HTR-8/SVneo (cell line): ENCODE results near the gene QPRT.
"Not testable (repeated sequence)": the region's sequence is repeated elsewhere in the genome, so short reads cannot be mapped to it uniquely, and the experiment has no call there.

Experiments
- DNase-seq: peaks from one replicate; pipeline ENCODE4 v3.0.0; 2011; ENCODE audit warnings: low spot score, mixed read lengths; ENCODE audit not compliant: insufficient read length
- FAIRE-seq: peaks from 2 replicates; lab custom pipeline; 2011; peaks lifted over from hg19 to GRCh38; lab: Jason Lieb, UNC

The QPRT gene

GRCh38 chr16:29678691-29679267 is at the start of gene QPRT:
Gene QPRT, plus strand, starts transcription at chr16:29679180. Its CDS starts 18 bp downstream, at chr16:29679198.
- DNase-seq (peak; percentile 86), FAIRE-seq (no peak)

- not testable (repeated sequence) for FAIRE-seq, DNase-seq
Measured at GRCh38 chr16:29629318-29629717, 49.7 kb upstream of the QPRT start.

GRCh38 chr16:29631658-29632057 is 47.3 kb upstream of the QPRT start:
- not testable (repeated sequence) for DNase-seq, FAIRE-seq

- not testable (repeated sequence) for FAIRE-seq, DNase-seq
Measured at GRCh38 chr16:29635902-29636301, 43.1 kb upstream of the QPRT start.

- DNase-seq, FAIRE-seq: not testable (repeated sequence)
Measured at GRCh38 chr16:29636368-29636767, 42.6 kb upstream of the QPRT start.

GRCh38 chr16:29638751-29639150 is 40.2 kb upstream of the QPRT start:
- not testable (repeated sequence) for FAIRE-seq, DNase-seq

GRCh38 chr16:29641561-29641960 is 37.4 kb upstream of the QPRT start:
- FAIRE-seq (no peak), DNase-seq (peak; percentile 29)

- FAIRE-seq = no peak
- no peak for DNase-seq
Measured at GRCh38 chr16:29643596-29643995, 35.4 kb upstream of the QPRT start.

GRCh38 chr16:29644338-29644857 is 34.6 kb upstream of the QPRT start:
- FAIRE-seq = no peak
- DNase-seq = no peak

GRCh38 chr16:29644973-29645693 is 33.8 kb upstream of the QPRT start:
- FAIRE-seq (no peak), DNase-seq (no peak)

GRCh38 chr16:29645694-29646187 is 33.2 kb upstream of the QPRT start:
- no peak for FAIRE-seq

GRCh38 chr16:29646947-29647346 is 32.0 kb upstream of the QPRT start:
- DNase-seq (no peak), FAIRE-seq (no peak)

More at GRCh38 chr16:29645694-29646187, 33.2 kb upstream of the QPRT start:
- DNase-seq = no peak

- FAIRE-seq (no peak), DNase-seq (no peak)
Measured at GRCh38 chr16:29649588-29650494, 29.1 kb upstream of the QPRT start.

GRCh38 chr16:29650771-29651170 is 28.2 kb upstream of the QPRT start:
- no peak for FAIRE-seq
- DNase-seq = no peak

GRCh38 chr16:29651774-29652349 is 27.1 kb upstream of the QPRT start:
- DNase-seq = no peak
- no peak for FAIRE-seq

GRCh38 chr16:29653471-29653870 is 25.5 kb upstream of the QPRT start:
- DNase-seq = no peak

GRCh38 chr16:29653890-29654289 is 25.1 kb upstream of the QPRT start:
- not testable (repeated sequence) for DNase-seq, FAIRE-seq

More at GRCh38 chr16:29653471-29653870, 25.5 kb upstream of the QPRT start:
- no peak for FAIRE-seq

- FAIRE-seq = no peak
- DNase-seq = no peak
Measured at GRCh38 chr16:29656688-29657523, 22.1 kb upstream of the QPRT start.

GRCh38 chr16:29658705-29659104 is 20.3 kb upstream of the QPRT start:
- DNase-seq = no peak
- FAIRE-seq = no peak
